ENCODE results near the gene NR2C2. TPM values are rescaled to one million over a fixed set of nuclear protein-coding genes. Genes with fewer than 3 reads are reported as not detected.

The NR2C2 gene
- total and polyA plus RNA-seq, 8 donors = 37.7 to 65.4 (median 55.8) TPM

DNA sequence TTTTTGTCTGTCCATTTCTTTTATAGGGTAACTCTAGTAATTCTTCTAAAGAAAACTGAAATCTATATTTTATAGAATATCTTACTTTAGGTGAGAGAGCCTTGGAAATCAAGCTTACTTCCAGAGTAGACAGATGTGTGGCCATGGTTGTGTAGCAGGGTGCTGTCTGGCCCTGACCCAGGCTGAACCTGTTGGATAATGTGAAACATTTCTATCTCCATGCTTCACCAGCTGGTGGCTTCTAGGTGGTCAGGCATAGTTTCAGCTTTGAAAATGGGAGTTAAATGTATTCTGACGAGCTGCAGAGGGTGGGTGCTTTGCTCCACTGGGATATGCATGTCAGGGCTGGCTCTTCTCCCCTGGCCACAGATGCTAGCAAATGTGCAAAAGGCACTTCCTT lies 20.8 kb upstream of the NR2C2 start:
- Histone ChIP-seq H3K4me1 (no peaks in the 10 kb centered on the region), H3K9me3 (no peaks in the 10 kb centered on the region), H3K4me3 (no peak overlapping the region), H3K36me3 (peaks cover 0 to 25% of the 10 kb centered on the region in 2 donors), H3K27ac (no peak overlapping the region), H3K27me3 (no peaks in the 10 kb centered on the region)
- DNase-seq (no peak), ATAC-seq (no peak)
- TF ChIP-seq, protein P1, sequence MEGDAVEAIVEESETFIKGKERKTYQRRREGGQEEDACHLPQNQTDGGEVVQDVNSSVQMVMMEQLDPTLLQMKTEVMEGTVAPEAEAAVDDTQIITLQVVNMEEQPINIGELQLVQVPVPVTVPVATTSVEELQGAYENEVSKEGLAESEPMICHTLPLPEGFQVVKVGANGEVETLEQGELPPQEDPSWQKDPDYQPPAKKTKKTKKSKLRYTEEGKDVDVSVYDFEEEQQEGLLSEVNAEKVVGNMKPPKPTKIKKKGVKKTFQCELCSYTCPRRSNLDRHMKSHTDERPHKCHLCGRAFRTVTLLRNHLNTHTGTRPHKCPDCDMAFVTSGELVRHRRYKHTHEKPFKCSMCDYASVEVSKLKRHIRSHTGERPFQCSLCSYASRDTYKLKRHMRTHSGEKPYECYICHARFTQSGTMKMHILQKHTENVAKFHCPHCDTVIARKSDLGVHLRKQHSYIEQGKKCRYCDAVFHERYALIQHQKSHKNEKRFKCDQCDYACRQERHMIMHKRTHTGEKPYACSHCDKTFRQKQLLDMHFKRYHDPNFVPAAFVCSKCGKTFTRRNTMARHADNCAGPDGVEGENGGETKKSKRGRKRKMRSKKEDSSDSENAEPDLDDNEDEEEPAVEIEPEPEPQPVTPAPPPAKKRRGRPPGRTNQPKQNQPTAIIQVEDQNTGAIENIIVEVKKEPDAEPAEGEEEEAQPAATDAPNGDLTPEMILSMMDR (IDR thresholded peaks at IDR 0.05) = no peak
- intact Hi-C loops (cut with DNase I) = no loop called here

DNA sequence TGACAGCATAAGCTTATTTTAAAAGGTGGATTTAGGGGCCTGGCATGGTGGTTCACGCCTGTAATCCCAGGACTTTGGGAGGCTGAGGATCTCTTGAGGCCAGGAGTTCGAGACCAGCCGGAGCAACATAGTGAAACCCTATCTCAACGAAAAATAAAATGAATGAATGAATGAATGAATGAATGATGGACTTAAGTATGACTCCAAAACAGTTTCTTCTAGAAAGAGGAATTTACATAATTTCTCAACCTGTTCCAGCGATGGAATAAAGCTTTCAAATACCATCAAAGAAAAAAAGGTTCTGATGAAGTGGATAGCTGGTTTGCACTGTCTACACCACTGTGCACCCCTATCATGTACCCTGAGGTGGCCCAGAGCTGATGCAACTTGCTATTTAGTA lies 20.1 kb upstream of the NR2C2 start:
- no peak overlapping the region for H3K4me3 ChIP-seq
- peaks cover 0 to 19% of the 10 kb centered on the region in 2 donors for H3K36me3 ChIP-seq
- TF ChIP-seq, protein P1 (IDR thresholded peaks at IDR 0.05) = no peak
- H3K27ac ChIP-seq = no peak overlapping the region
- ATAC-seq (no peak), DNase-seq (no peak)
- no peaks in the 10 kb centered on the region for H3K4me1 ChIP-seq
- no peaks in the 10 kb centered on the region for H3K27me3 ChIP-seq
- intact Hi-C loops (cut with DNase I) = no loop called here
- H3K9me3 ChIP-seq = no peaks in the 10 kb centered on the region

DNA sequence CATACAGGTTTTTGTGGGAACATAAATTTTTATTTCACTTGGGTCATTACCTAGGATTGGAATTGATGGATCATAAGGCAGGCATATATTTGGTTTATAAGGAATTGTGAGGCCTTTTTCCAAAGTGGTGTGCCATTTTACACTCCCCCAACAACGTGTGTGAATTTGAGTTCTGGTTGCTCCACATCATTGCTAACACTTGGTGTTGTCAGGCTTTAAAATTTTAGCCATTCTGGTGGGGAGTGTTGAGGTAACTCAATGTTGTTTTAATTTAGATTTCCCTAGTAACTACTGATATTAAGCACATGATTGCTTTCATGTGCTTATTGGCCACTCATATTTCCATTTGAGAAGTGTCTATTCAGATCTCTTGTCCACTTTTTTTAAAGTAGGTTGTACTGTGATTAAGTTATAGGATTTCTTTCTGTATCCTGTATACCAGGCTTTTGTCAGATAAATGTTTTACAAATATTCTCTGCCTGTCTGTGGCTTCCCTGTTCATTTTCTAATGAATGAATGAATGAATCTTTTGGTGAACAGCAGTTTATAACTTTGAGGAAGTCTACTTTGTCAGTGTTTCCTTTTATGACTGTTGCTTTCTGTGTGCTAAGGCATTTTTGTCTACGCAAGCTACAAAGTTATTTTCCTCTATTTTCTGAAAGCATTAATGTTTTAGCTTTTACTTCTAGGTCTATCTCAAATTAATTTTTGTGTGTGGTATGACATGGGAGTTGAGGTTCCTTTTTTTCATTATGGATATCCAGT lies 17.9 kb upstream of the NR2C2 start:
- Histone ChIP-seq H3K36me3 (peaks cover 0 to 17% of the 10 kb centered on the region in 2 donors), H3K4me1 (no peaks in the 10 kb centered on the region), H3K27me3 (no peaks in the 10 kb centered on the region), H3K9me3 (no peaks in the 10 kb centered on the region), H3K27ac (no peak overlapping the region), H3K4me3 (no peak overlapping the region)
- DNase-seq = no peak
- TF ChIP-seq, protein P1 (IDR thresholded peaks at IDR 0.05) = no peak
- intact Hi-C loops (cut with DNase I) = no loop called here
- no peak for ATAC-seq

DNA sequence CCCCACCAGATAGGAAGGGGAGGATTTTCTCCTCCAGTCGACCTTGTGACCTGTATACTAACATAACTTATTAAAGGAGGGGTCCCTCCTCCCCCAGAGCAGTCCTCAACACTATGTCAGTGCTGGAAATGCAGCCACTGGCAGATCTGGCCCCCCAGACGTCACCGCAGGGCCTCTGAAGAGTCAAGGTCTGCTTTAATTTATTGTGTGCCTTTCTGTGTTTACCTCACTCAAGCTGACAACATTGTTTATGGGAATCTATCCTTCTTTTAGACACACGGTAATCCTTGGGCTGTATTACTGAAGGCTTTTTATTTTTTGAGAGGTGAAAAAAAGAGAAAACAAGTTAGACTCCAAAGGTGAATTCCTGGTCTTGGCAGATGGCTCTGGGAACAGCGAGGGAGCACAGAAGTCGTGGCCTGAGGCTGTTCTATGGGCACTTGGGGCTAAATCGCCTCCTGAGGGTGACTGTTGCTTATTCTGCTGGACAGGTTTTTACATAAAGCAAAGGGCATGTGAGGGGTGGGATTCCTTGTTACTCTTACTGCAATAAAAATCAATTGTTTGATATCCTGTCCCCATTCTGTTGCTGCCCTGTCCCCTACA lies 13.5 kb upstream of the NR2C2 start:
- H3K9me3 ChIP-seq = no peaks in the 10 kb centered on the region
- TF ChIP-seq, protein P1 (IDR thresholded peaks at IDR 0.05) = no peak
- no peaks in the 10 kb centered on the region for H3K27me3 ChIP-seq
- peaks cover 0 to 17% of the 10 kb centered on the region in 2 donors for H3K36me3 ChIP-seq
- ATAC-seq (no peak), DNase-seq (no peak)
- no peak overlapping the region for H3K27ac ChIP-seq
- H3K4me1 ChIP-seq = no peaks in the 10 kb centered on the region
- H3K4me3 ChIP-seq = no peak overlapping the region
- intact Hi-C loops (cut with DNase I) = no loop called here

DNA sequence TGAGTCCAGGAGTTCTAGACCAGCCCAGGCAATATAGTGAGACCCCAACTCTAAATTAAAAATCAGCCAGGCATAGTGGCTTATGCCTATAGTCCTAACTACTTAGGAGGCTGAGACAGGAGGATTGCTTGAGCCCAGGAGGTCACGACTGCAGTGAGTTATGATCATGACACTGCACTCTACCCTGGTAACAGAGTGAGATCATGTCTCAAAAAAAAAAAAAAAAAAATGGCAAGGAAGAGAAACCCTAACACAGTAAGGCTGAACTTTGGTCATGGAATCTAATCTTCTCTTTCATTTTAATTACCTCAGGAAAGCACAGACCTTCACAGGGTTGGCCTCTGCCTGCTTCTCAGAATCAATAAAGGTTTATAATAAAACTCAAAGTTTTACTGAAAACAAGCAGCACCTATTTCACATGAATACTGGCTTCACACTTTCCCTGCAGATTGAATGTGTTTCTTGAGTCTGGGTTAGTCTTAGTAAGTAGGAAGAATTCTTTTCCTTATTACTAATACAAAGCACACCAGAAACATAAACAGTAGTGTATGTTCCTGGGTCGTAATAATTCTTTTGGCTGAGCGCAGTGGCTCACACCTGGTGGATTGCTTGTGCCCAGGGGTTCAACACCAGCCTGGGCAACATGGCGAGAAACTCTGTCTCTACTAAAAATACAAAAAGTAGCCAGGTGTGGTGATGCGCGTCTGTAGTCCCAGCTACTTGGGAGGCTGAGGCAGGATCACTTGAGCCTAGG lies 11.6 kb upstream of the NR2C2 start:
- TF ChIP-seq, protein P1 (IDR thresholded peaks at IDR 0.05) = no peak
- ATAC-seq = no peak
- no peak overlapping the region for H3K27ac ChIP-seq

More for the DNA sequence above, 11.6 kb upstream of the NR2C2 start:
- Histone ChIP-seq H3K4me3 (no peak overlapping the region), H3K27me3 (no peaks in the 10 kb centered on the region), H3K36me3 (peaks cover 0 to 17% of the 10 kb centered on the region in 2 donors), H3K9me3 (no peaks in the 10 kb centered on the region), H3K4me1 (no peaks in the 10 kb centered on the region)
- intact Hi-C loops (cut with DNase I) = no loop called here
- no peak for DNase-seq
